HUDEP-2 (cell line): Measurements from ENCODE around the gene ATRN.

ENCODE experiments used
- DNase-seq, 76 experiments: peaks; one replicate each; lab custom pipeline; 2025; ENCODE audit not compliant: unreplicated experiment in 76 of 76; lab: John Stamatoyannopoulos, UW

The ATRN gene

DNA sequence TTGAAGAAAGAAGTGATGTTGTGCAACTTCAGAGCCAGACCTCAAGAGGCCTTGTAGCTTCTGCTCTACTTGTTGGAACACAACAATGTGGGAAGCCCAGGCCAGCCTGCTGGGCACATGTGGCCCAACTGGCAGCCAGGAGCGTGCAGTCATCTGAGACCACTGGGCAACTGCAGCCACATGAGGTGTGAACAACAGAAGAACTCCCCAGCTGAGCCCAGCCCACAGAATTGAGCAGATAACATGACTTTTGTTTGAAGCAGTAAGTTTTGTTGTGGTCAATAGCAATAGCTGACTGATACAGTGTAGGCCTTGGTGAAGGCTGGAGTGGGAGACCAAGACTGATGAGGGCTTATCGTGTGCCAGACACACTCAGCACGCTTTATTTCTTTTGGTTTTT is 219.6 kb downstream of the ATRN start:
- DNase-seq, result no peak

DNA sequence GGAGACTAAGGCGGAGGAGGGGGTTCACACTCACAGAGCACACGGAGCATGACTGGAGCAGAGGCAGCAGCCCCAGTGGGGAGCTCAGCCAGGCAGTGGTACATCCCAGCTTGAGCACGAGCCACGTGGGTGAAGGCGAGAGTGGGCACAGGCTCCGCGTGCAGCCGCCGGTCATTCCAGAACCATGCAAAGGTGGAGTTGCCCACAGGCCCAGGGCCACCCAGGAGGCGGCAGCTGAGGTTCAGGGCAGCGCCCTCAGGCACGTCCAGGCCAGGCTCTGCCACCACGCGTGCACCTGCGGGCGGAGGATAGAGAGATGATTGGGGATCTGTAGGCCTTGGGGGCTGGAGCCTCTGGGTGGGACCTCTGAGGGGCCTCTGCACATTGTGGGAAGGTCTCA is 220.5 kb downstream of the ATRN start:
- DNase-seq, result no peak

DNA sequence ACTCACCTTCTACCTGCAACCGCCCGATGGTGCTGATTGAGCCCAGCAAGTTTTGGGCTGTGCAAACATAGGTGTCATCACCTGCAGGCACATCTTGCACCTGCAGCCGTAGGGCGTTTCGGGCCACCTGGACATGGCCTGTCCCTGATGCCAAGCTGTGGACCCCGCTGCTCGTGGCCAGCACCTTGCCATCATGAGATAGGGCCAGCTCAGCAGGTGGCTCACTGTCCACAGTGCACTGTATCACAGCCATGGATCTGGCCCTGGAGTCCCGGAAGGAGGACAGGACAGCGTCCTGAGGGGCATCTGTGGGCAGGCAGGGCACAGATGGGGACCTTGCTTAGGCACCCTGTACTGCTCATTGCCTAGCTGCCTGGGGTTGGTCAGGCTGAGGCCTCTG is 221.1 kb downstream of the ATRN start:
- DNase-seq, result no peak

- DNase-seq, result no peak
Observed at GRCh38 chr20:3692706-3693294, 222.0 kb downstream of the ATRN start.

- DNase-seq, result no peak
Observed at GRCh38 chr20:3693376-3693775, 222.6 kb downstream of the ATRN start.

DNA sequence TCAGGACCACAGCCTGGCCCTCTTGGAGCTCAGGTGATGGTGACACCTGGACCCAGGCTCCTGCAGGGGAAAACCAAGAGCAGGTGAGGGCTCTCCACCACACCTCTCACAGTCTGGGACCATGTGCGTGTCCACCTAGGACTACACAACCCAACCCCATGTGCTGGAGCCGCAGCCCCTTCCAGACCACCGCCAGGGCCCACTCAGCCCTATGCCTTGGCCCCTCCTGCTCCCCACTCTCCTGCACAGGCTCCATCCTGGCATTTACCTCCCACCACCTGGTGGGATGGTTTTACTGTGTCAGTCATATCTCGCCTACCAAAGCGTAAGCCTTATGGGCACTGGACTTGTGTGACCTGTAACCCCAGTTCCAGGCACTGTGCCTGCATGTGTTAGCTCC is 224.0 kb downstream of the ATRN start:
- DNase-seq, result no peak

- DNase-seq, result peak in 6 of 76 experiments; percentile 4 to 29 (median 10)
Observed at GRCh38 chr20:3696200-3696599, 225.4 kb downstream of the ATRN start.

GRCh38 chr20:3696745-3697587 is 226.1 kb downstream of the ATRN start:
- DNase-seq, result no peak

GRCh38 chr20:3697588-3698305 is 226.9 kb downstream of the ATRN start:
- no peak for DNase-seq

DNA sequence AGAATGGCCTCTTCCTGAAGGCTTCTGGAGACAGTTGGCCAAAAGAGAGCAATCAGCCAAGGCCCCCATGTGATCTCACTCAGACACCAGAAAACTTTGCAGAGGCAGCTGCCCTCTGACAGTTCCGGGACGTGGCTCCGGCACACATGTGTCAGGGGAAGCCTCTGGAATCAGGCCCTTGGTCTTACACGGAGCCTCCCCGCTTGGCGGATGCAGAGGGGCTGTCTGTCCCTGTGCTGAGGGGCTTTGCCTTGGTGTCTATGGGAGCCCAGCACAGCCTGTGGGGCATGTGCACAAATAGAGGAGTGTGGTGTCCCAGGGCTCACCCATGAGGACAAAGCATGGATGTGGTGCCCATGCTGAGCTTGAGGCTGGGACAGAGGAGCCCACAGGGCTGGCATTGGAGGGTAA is 227.8 kb downstream of the ATRN start:
- no peak for DNase-seq

DNA sequence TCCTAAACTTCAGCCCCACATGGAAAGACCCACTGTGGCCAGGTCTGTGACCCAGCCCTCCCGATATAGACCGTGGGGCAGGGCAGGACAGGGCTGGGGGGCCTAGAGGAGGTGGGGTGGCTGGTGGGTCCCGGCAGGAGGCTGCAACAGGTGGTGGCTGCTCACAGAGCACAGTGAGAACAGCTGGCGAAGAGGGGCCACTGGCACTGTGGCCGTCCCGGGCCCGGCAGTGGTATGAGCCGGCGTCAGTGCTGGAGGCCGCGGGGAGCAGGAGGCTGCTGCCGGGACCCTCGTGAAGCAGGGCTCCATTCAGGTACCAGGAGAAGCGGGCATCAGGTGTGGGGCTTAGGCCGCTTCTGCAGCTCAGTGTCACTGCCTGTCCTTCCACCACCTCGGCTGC is 228.2 kb downstream of the ATRN start:
- DNase-seq, result no peak
